Activated CD8-positive, alpha-beta memory T cell treated with anti-CD3 and anti-CD28 coated beads for 24 hours (primary cell): ENCODE measurements around the gene ZNF613.
"Not testable (repeated sequence)": the region's sequence is repeated elsewhere in the genome, so short reads cannot be mapped to it uniquely, and the experiment has no call there.

Experiments
- DNase-seq: peaks from one replicate; pipeline ENCODE4 v3.0.0-alpha.2; 2020

ZNF613 gene

GRCh38 chr19:51926784-51927741, at the start of gene ZNF613:
Gene ZNF613 (plus strand): TSS chr19:51927472. CDS start chr19:51936221, 8,749 bp downstream.
- peak; percentile 94 for DNase-seq

- DNase-seq, result no peak
These were observed 44.8 kb upstream of the ZNF613 start for GRCh38 chr19:51882518-51882917.

- DNase-seq, result no peak
These were observed 42.6 kb upstream of the ZNF613 start for GRCh38 chr19:51884713-51885112.

- DNase-seq, result peak; percentile 73
These were observed 39.5 kb upstream of the ZNF613 start, which contains the start of gene ZNF577 for GRCh38 chr19:51887522-51888498. Gene ZNF577 (minus strand): TSS chr19:51887951. CDS start chr19:51880382, 7,569 bp downstream.

- no peak for DNase-seq
These were observed 37.3 kb upstream of the ZNF613 start for GRCh38 chr19:51889934-51890333.

GRCh38 chr19:51891193-51891747, 36.0 kb upstream of the ZNF613 start:
- DNase-seq, result no peak

GRCh38 chr19:51901860-51902259, 25.4 kb upstream of the ZNF613 start:
- no peak for DNase-seq

- DNase-seq, result no peak
These were observed 24.1 kb upstream of the ZNF613 start for GRCh38 chr19:51903192-51903591.

- DNase-seq, result peak; percentile 90
These were observed 22.7 kb upstream of the ZNF613 start, which contains the start of gene ZNF649 for GRCh38 chr19:51904331-51905165. Gene ZNF649 (minus strand): TSS chr19:51905017. CDS start chr19:51900107, 4,910 bp downstream.

GRCh38 chr19:51905206-51905605, 22.1 kb upstream of the ZNF613 start:
- no peak for DNase-seq

GRCh38 chr19:51905639-51906038, 21.6 kb upstream of the ZNF613 start:
- DNase-seq, result not testable (repeated sequence)

- DNase-seq, result not testable (repeated sequence)
These were observed 21.2 kb upstream of the ZNF613 start for GRCh38 chr19:51906108-51906507.

- DNase-seq, result not testable (repeated sequence)
These were observed 19.3 kb upstream of the ZNF613 start for GRCh38 chr19:51907981-51908380.

GRCh38 chr19:51915324-51915867, 11.9 kb upstream of the ZNF613 start:
- DNase-seq, result no peak

- no peak for DNase-seq
These were observed 11.1 kb upstream of the ZNF613 start for GRCh38 chr19:51916167-51916566.

- DNase-seq, result no peak
These were observed 7.7 kb upstream of the ZNF613 start for GRCh38 chr19:51919606-51920005.

GRCh38 chr19:51921949-51922348, 5.3 kb upstream of the ZNF613 start:
- no peak for DNase-seq

- no peak for DNase-seq
These were observed 867 bp upstream of the ZNF613 start for GRCh38 chr19:51926426-51926783.

GRCh38 chr19:51927859-51928258, 587 bp downstream of the ZNF613 start:
- no peak for DNase-seq

- no peak for DNase-seq
These were observed 4.6 kb downstream of the ZNF613 start for GRCh38 chr19:51931921-51932320.

- DNase-seq, result no peak
These were observed 11.7 kb downstream of the ZNF613 start for GRCh38 chr19:51938936-51939335.
